HCT116 (cell line): Measurements from ENCODE around the gene CNDP1. TPM values are rescaled to one million over a fixed set of nuclear protein-coding genes. Genes with fewer than 3 reads are reported as not detected.

ENCODE experiments used
- ATAC-seq: fragments of 200-7000 bp; cut with Tn5 transposase; 2 replicates; pipeline ENCODE4 v1.9.1; 2020; ENCODE audit warnings: mild to moderate bottlenecking, moderate library complexity
- BruUV-seq: library from RNA; stranded (reverse); fragments of 400-500 nt; replicated peaks from 2 replicates; lab custom pipeline; 2021; lab: Mats Ljungman, UMichigan
- CTCF ChIA-PET: fragments of 300-600 bp; sonication (Branson Sonifier 250); formaldehyde crosslinking; loops from one replicate; lab custom pipeline; 2021; ENCODE audit warnings: antibody characterized with exemption; lab: Charles Lee
- POLR2A ChIA-PET: fragments of 300-600, 350-600 bp; sonication (Branson Sonifier 250); formaldehyde crosslinking; loops from one replicate; lab custom pipeline; 2021; ENCODE audit warnings: antibody characterized with exemption; lab: Charles Lee
- RAD21 ChIA-PET, 2 experiments: fragments of 300-600 bp; sonication (Branson Sonifier 250); formaldehyde crosslinking; loops; one replicate each; lab custom pipeline; 2023; ENCODE audit warnings: low total read pairs in 2 of 2; ENCODE audit not compliant: uncharacterized antibody in 2 of 2, unreplicated experiment in 2 of 2, low non-redundant PET in 1 of 2; lab: Charles Lee
- DNase-seq: peaks from one replicate; pipeline ENCODE4 v3.0.0-alpha.2; 2010; ENCODE audit warnings: low read depth, low spot score
- H2AFZ ChIP-seq: fragments of 200-600 bp; shearing (Covaris generic), sonication (generic); 2 replicates; pipeline ENCODE4 v1.6.1; 2017; ENCODE audit warnings: low read depth, mixed run types, mixed read lengths, antibody characterized with exemption, low read length; ENCODE audit not compliant: poor library complexity, severe bottlenecking
- H3K27ac ChIP-seq: 2 replicates; pipeline ENCODE4 v1.5.1; 2012; ENCODE audit warnings: low read depth, low read length
- H3K27me3 ChIP-seq: fragments of 200-600 bp; sonication (generic); 2 replicates; pipeline ENCODE4 v1.6.1; 2016; ENCODE audit warnings: mixed run types, low read length, mixed read lengths; ENCODE audit not compliant: insufficient read depth
- H3K36me3 ChIP-seq, 2 experiments: fragments of 200-500 bp in 1 of 2; fragments of 200-600 bp in 1 of 2; sonication (Bioruptor generic) in 1 of 2; sonication (generic) in 1 of 2; 2 replicates each; pipeline versions ENCODE4 v1.5.1 to v1.6.1; 2014 to 2016; ENCODE audit warnings: low read length in 2 of 2, inconsistent platforms in 1 of 2, mixed read lengths in 1 of 2, mixed run types in 1 of 2; ENCODE audit not compliant: insufficient read depth in 2 of 2, control insufficient read depth in 1 of 2
- H3K4me1 ChIP-seq, 2 experiments: fragments of 200-600 bp in 1 of 2; sonication (generic) in 1 of 2; 2 replicates each; pipeline versions ENCODE4 v1.5.1 to v1.6.1; 2012 to 2017; ENCODE audit warnings: low read length in 2 of 2, inconsistent platforms in 1 of 2, mild to moderate bottlenecking in 1 of 2, mixed read lengths in 1 of 2, mixed run types in 1 of 2, moderate library complexity in 1 of 2; ENCODE audit not compliant: insufficient read depth in 2 of 2, control insufficient read depth in 1 of 2
- H3K4me2 ChIP-seq: fragments of 200-600 bp; sonication (generic); 2 replicates; pipeline ENCODE4 v1.6.1; 2017; ENCODE audit warnings: mixed run types, low read length, mixed read lengths
- H3K4me3 ChIP-seq, 2 experiments: fragments of 200-600 bp in 1 of 2; sonication (generic) in 1 of 2; replicated peaks in 1 of 2; 2 replicates each; pipeline ENCODE4 v1.5.1; 2011 to 2016; ENCODE audit warnings: low read length in 2 of 2, control low read depth in 1 of 2, low read depth in 1 of 2, mild to moderate bottlenecking in 1 of 2, mixed read lengths in 1 of 2, mixed run types in 1 of 2
- H3K79me2 ChIP-seq: fragments of 200-600 bp; sonication (generic); 2 replicates; pipeline ENCODE4 v1.6.1; 2017; ENCODE audit warnings: mild to moderate bottlenecking, mixed run types, low read length, moderate library complexity, mixed read lengths; ENCODE audit not compliant: insufficient read depth
- H3K9ac ChIP-seq: fragments of 200-600 bp; sonication (generic); 2 replicates; pipeline ENCODE4 v1.6.1; 2016; ENCODE audit warnings: low read length, mixed read lengths
- H3K9me2 ChIP-seq: fragments of 200-600 bp; sonication (generic), shearing (Covaris generic); 2 replicates; pipeline ENCODE4 v1.6.1; 2017; ENCODE audit warnings: mixed run types, mild to moderate bottlenecking, moderate library complexity; ENCODE audit not compliant: insufficient read depth
- H3K9me3 ChIP-seq, 2 experiments: fragments of 200-500 bp in 1 of 2; fragments of 200-600 bp in 1 of 2; sonication (Bioruptor generic) in 1 of 2; sonication (generic) in 1 of 2; 2 replicates each; pipeline ENCODE4 v1.6.1; 2014 to 2017; ENCODE audit warnings: low read length in 2 of 2, mixed read lengths in 2 of 2, inconsistent platforms in 1 of 2, low read depth in 1 of 2, mild to moderate bottlenecking in 1 of 2, mixed run types in 1 of 2, moderate library complexity in 1 of 2; ENCODE audit not compliant: control insufficient read depth in 1 of 2, insufficient read depth in 1 of 2
- H4K20me1 ChIP-seq: fragments of 200-600 bp; sonication (generic), shearing (Covaris generic); 2 replicates; pipeline ENCODE4 v1.6.1; 2017; ENCODE audit warnings: mixed run types, mild to moderate bottlenecking, moderate library complexity; ENCODE audit not compliant: insufficient read depth
- ATF3 ChIP-seq: IDR thresholded peaks from 2 replicates; pipeline ENCODE4 v1.6.1; 2012
- CBX3 ChIP-seq: IDR thresholded peaks from 2 replicates; pipeline ENCODE4 v1.6.1; 2012; ENCODE audit warnings: low read depth
- ELF1 ChIP-seq: IDR thresholded peaks from 2 replicates; pipeline ENCODE4 v1.6.1; 2012; ENCODE audit warnings: low read depth, borderline replicate concordance
- MAX ChIP-seq: IDR thresholded peaks from 2 replicates; pipeline ENCODE4 v1.6.1; 2012
- POLR2A ChIP-seq: IDR thresholded peaks from 2 replicates; pipeline ENCODE4 v1.7.0; 2011; ENCODE audit warnings: borderline replicate concordance; ENCODE audit not compliant: insufficient read depth, insufficient read length; ENCODE audit errors: extremely low read depth
- RAD21 ChIP-seq: IDR thresholded peaks from 2 replicates; pipeline ENCODE4 v1.6.1; 2012; ENCODE audit warnings: low read depth, mild to moderate bottlenecking
- REST ChIP-seq: IDR thresholded peaks from 2 replicates; pipeline ENCODE4 v1.6.1; 2012; ENCODE audit warnings: low read depth
- SIN3A ChIP-seq: IDR thresholded peaks from 2 replicates; pipeline ENCODE4 v1.6.1; 2012; ENCODE audit warnings: low read depth
- TCF7L2 ChIP-seq: IDR thresholded peaks from 2 replicates; pipeline ENCODE4 v1.7.0; 2011; ENCODE audit warnings: borderline replicate concordance, inconsistent platforms; ENCODE audit not compliant: insufficient read depth, insufficient read length; ENCODE audit errors: extremely low read depth
- ZBTB33 ChIP-seq: IDR thresholded peaks from 2 replicates; pipeline ENCODE4 v1.6.1; 2011; ENCODE audit warnings: mild to moderate bottlenecking, low read length, moderate library complexity; ENCODE audit not compliant: insufficient replicate concordance; ENCODE audit errors: extremely low read depth
- ZFX ChIP-seq: fragments of 450-650 bp; IDR thresholded peaks from 2 replicates; pipeline ENCODE4 v1.6.1; 2017
- intact Hi-C: fragments of 100-400 bp; cut with micrococcal nuclease; formaldehyde crosslinking; loops from 2 replicates; pipeline ENCODE4 v1.10.0; 2022
- total RNA-seq: library from RNA; stranded (reverse); gene quantifications from one replicate; pipeline ENCODE4 v1.2.1, GENCODE V29; 2021; ENCODE audit not compliant: unreplicated experiment

The CNDP1 gene
- total RNA-seq, 1 experiment from 2014 or later, result not detected

- Histone ChIP-seq H3K27ac (no peak overlapping the region), H3K4me1 (no peaks in the 10 kb centered on the region), H3K79me2 (no peaks in the 10 kb centered on the region), H3K9me2 (no peaks in the 10 kb centered on the region), H3K4me2 (no peak overlapping the region), H3K9ac (no peak overlapping the region), H3K4me3 (no peak overlapping the region), H4K20me1 (no peaks in the 10 kb centered on the region), H3K27me3 (peaks cover 4% of the 10 kb centered on the region; the same call in 1 of the 2 replicates), H3K9me3 (no peaks in the 10 kb centered on the region), H2AFZ (no peak overlapping the region), H3K36me3 (no peaks in the 10 kb centered on the region)
- DNase-seq, result no peak
- intact Hi-C loops, result no loop called here
- ChIA-PET RAD21 (no interaction called here), POLR2A (no interaction called here), CTCF (no interaction called here)
- ATAC-seq, result no peak
- TF ChIP-seq ATF3 (no peak), TCF7L2 (no peak), REST (no peak), POLR2A (no peak), ZBTB33 (no peak), SIN3A (no peak), MAX (no peak), RAD21 (no peak), ELF1 (no peak), ZFX (no peak), CBX3 (no peak)
- no TSS peak for BruUV-seq
Observed at GRCh38 chr18:74529811-74530583, 4.3 kb upstream of the CNDP1 start.
